ENCODE results near the gene LIPC.

LIPC gene

DNA sequence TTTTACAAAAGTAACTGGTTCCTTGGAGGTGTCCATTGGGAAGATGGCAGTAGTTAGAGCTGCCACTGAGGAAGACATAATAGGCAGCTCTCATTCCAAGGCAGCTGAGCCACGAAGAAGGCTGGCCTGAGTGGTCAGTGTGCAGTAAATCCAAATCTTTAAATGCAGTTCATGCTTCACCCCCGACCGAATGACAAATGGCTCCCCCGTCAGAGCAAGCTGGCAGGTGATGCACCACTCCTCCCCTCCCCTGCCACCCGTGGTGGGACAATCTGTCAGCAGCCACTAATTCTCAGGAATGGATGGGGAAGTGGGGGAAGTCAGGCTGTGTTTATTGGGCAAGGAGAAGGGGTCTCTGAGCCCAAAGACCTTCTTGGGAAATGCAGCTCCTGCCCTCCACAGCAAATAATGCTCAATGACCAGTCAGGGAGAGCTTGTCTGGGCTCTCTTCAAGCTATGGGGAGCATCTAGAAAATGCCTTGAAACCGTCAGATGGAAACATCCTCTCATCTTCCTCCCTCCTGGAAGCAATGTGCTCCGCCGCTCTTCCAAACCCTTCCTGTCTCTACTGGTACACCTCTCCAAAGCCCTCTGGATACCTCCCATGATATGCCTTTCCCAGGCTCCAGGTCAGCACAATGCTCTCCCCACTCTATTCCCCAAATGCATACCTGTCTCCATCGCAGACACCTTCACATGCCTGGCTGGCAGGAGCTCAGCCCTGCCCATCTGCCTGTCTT, 65.4 kb downstream of the LIPC start:
- H3K9ac ChIP-seq (ENCODE audit: low read length), result no peak overlapping the region
- H3K4me3 ChIP-seq (ENCODE audit: insufficient read depth, low read length, poor library complexity, severe bottlenecking), result no peak overlapping the region
- no peak overlapping the region for H3K27ac ChIP-seq (ENCODE audit: low read depth, low read length)
- H3K4me2 ChIP-seq (ENCODE audit: low read depth, low read length, poor library complexity, severe bottlenecking), result no peak overlapping the region
- H4K20me1 ChIP-seq (ENCODE audit: low read depth, low read length), result no peaks in the 10 kb centered on the region
- no peaks in the 10 kb centered on the region for H3K27me3 ChIP-seq (ENCODE audit: low read length)
- H3K79me2 ChIP-seq (ENCODE audit: insufficient read depth, low read length), result no peaks in the 10 kb centered on the region
- no peaks in the 10 kb centered on the region for H3K9me3 ChIP-seq (ENCODE audit: insufficient read depth, low read length)
- H2AFZ ChIP-seq (ENCODE audit: low read depth, low read length, severe bottlenecking), result no peak overlapping the region
- no peaks in the 10 kb centered on the region for H3K9me2 ChIP-seq (replicated peaks; ENCODE audit: insufficient read depth, low read length)
- no peak for TF ChIP-seq EZH2phosphoT487 (conservative IDR thresholded peaks at IDR 0.05; ENCODE audit: low read length)
- TF ChIP-seq, protein P1, sequence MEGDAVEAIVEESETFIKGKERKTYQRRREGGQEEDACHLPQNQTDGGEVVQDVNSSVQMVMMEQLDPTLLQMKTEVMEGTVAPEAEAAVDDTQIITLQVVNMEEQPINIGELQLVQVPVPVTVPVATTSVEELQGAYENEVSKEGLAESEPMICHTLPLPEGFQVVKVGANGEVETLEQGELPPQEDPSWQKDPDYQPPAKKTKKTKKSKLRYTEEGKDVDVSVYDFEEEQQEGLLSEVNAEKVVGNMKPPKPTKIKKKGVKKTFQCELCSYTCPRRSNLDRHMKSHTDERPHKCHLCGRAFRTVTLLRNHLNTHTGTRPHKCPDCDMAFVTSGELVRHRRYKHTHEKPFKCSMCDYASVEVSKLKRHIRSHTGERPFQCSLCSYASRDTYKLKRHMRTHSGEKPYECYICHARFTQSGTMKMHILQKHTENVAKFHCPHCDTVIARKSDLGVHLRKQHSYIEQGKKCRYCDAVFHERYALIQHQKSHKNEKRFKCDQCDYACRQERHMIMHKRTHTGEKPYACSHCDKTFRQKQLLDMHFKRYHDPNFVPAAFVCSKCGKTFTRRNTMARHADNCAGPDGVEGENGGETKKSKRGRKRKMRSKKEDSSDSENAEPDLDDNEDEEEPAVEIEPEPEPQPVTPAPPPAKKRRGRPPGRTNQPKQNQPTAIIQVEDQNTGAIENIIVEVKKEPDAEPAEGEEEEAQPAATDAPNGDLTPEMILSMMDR (IDR thresholded peaks at IDR 0.05; ENCODE audit: insufficient read depth, low read length, poor library complexity, severe bottlenecking), result no peak
- H3F3A ChIP-seq (ENCODE audit: insufficient read depth), result no peaks in the 10 kb centered on the region
- no peaks in the 10 kb centered on the region for H3K36me3 ChIP-seq (ENCODE audit: low read length)

DNA sequence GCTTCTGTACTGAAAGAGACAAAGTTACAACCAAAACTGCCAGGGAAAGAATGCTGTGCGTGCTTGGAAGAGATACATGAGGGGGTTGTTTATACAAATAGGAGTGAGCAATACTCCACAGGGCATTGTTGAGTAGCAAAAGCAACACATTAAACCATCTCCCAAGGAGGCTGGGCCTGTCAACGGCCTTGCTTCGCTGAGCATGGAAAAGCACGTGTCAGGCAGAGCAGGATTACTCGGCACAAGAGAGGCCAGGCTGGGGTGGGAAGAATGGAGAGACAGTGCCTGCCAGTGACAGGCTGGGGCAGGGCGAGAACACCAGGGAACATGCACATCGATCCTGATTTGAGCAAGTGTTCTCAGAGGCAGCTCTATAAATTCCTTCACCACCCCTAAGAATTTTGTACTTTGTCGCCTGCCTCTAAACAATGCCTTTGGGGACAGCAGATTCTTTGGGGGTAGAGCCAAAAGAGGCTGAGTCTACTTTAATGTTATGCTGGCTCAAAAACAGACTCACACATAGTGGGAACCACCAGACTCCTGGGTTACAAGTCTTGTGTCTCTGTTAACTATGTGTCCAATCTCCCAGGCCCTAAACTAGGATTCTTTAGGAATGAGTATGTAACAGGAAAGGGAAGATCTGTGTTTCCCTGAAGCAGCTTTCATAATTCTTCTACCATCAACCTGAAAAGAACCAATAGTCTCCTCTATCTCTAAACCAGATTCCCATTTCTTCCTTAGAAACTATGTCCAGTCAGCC, 67.2 kb downstream of the LIPC start:
- Histone ChIP-seq H3K9ac (ENCODE audit: low read length) (no peak overlapping the region), H3K4me3 (ENCODE audit: insufficient read depth, low read length, poor library complexity, severe bottlenecking) (no peak overlapping the region), H3K27ac (ENCODE audit: low read depth, low read length) (no peak overlapping the region), H3K79me2 (ENCODE audit: insufficient read depth, low read length) (no peaks in the 10 kb centered on the region), H3F3A (ENCODE audit: insufficient read depth) (no peaks in the 10 kb centered on the region), H3K27me3 (ENCODE audit: low read length) (no peaks in the 10 kb centered on the region), H4K20me1 (ENCODE audit: low read depth, low read length) (no peaks in the 10 kb centered on the region), H3K9me3 (ENCODE audit: insufficient read depth, low read length) (no peaks in the 10 kb centered on the region), H3K4me2 (ENCODE audit: low read depth, low read length, poor library complexity, severe bottlenecking) (no peak overlapping the region), H3K9me2 (replicated peaks; ENCODE audit: insufficient read depth, low read length) (no peaks in the 10 kb centered on the region), H2AFZ (ENCODE audit: low read depth, low read length, severe bottlenecking) (no peak overlapping the region), H3K36me3 (ENCODE audit: low read length) (no peaks in the 10 kb centered on the region)
- TF ChIP-seq, protein P1 (IDR thresholded peaks at IDR 0.05; ENCODE audit: insufficient read depth, low read length, poor library complexity, severe bottlenecking), result no peak
- TF ChIP-seq EZH2phosphoT487 (conservative IDR thresholded peaks at IDR 0.05; ENCODE audit: low read length), result no peak

DNA sequence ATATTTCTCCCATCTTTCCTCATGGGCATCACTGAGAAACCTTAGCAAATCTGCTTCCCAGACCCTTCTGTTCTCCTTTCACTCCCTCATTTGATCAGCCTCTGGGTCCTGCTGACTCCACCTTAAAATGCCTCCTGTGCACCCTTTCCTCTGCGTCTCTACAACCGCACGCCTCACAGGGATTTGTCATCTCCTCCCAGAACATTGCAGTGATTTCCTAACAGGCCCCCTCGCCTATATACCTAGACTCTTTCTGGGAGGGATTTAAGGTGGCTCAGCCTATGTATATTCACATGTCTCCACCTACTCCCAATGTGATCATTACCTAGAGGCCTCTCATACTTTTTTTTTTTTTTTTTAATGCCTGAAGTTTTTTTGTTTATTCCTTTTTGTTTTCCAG, 69.2 kb downstream of the LIPC start:
- Histone ChIP-seq H3K27ac (ENCODE audit: low read depth, low read length) (no peak overlapping the region), H3F3A (ENCODE audit: insufficient read depth) (no peaks in the 10 kb centered on the region), H3K9me2 (replicated peaks; ENCODE audit: insufficient read depth, low read length) (no peaks in the 10 kb centered on the region), H4K20me1 (ENCODE audit: low read depth, low read length) (no peaks in the 10 kb centered on the region), H3K9me3 (ENCODE audit: insufficient read depth, low read length) (no peaks in the 10 kb centered on the region), H3K36me3 (ENCODE audit: low read length) (no peaks in the 10 kb centered on the region), H3K27me3 (ENCODE audit: low read length) (no peaks in the 10 kb centered on the region), H2AFZ (ENCODE audit: low read depth, low read length, severe bottlenecking) (no peak overlapping the region), H3K9ac (ENCODE audit: low read length) (no peak overlapping the region), H3K4me3 (ENCODE audit: insufficient read depth, low read length, poor library complexity, severe bottlenecking) (no peak overlapping the region), H3K4me2 (ENCODE audit: low read depth, low read length, poor library complexity, severe bottlenecking) (no peak overlapping the region), H3K79me2 (ENCODE audit: insufficient read depth, low read length) (no peaks in the 10 kb centered on the region)
- TF ChIP-seq, protein P1 (IDR thresholded peaks at IDR 0.05; ENCODE audit: insufficient read depth, low read length, poor library complexity, severe bottlenecking), result no peak
- TF ChIP-seq EZH2phosphoT487 (conservative IDR thresholded peaks at IDR 0.05; ENCODE audit: low read length), result no peak
